Thoracic aorta (tissue), 2 donors: Measurements from ENCODE around the gene MAFB. TPM values are rescaled to one million over a fixed set of nuclear protein-coding genes. Genes with fewer than 3 reads are reported as not detected.

Experiments
- ATAC-seq: fragments of 150-250 bp; one replicate; pipeline ENCODE4 v1.8.0; 2017; ENCODE audit warnings: low read depth; ENCODE audit not compliant: insufficient number of reproducible peaks, low FRiP score
- DNase-seq: peaks from one replicate; pipeline ENCODE4 v3.0.0-alpha.2; 2020; ENCODE audit warnings: low spot score
- H3K27ac ChIP-seq, 2 donors: fragments of 200-600 bp; sonication (generic); 1 replicate in 1 of 2; 2 replicates in 1 of 2; pipeline ENCODE4 v1.5.1; 2016; ENCODE audit warnings: mild to moderate bottlenecking in 2 of 2, moderate library complexity in 2 of 2
- H3K27me3 ChIP-seq: fragments of 200-600 bp; sonication (generic); replicated peaks from 2 replicates; pipeline ENCODE4 v1.6.0; 2016; ENCODE audit warnings: mild to moderate bottlenecking; ENCODE audit not compliant: insufficient read depth
- H3K36me3 ChIP-seq: fragments of 200-600 bp; sonication (generic); one replicate; pipeline ENCODE4 v1.5.1; 2016
- H3K4me1 ChIP-seq, 2 donors: fragments of 200-600 bp; sonication (generic); 1 replicate in 1 of 2; 2 replicates in 1 of 2; pipeline versions ENCODE4 v1.5.1 to v1.6.0; 2016; ENCODE audit warnings: low read depth in 2 of 2, mild to moderate bottlenecking in 1 of 2; ENCODE audit not compliant: control insufficient read depth in 1 of 2
- H3K4me3 ChIP-seq: fragments of 200-600 bp; sonication (generic); 2 replicates; pipeline ENCODE4 v1.5.1; 2016; ENCODE audit warnings: mild to moderate bottlenecking
- H3K9me3 ChIP-seq: fragments of 200-600 bp; sonication (generic); 2 replicates; pipeline ENCODE4 v1.5.1; 2016
- total RNA-seq, 2 donors: library from RNA; depleted of rRNA; stranded (reverse); fragments of >200 nt; gene quantifications; one replicate each; pipeline versions ENCODE4 v1.1.0 to v1.2.3, GENCODE V29; 2016
- TF ChIP-seq, protein P1 (sequence below): fragments of 200-600 bp; sonication (generic); IDR thresholded peaks from one replicate; pipeline ENCODE4 v1.5.1; 2019; ENCODE audit warnings: antibody characterized with exemption

The MAFB gene
- total RNA-seq, 2 donors from 2014 or later, result 75.0 to 82.9 TPM

DNA sequence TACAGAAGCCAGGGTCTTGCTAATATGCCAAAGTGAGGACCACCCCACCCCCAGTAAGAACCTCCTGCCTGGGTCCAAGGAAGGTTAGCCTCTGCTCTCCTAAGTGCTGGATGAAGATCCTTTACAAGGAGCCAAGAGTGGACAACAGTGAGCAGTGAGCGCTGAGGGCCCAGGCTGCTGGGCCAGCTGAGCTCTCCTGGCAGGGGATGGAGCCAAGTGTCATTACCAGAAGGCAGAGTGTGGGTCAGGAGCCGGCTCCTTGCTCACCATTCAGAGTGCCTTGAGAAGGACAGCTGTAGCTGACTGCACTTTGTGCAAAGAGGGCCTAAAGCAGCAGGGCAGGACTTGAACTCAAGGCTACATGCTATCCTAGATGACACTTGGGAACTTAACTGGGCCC lies 16.9 kb downstream of the MAFB start:
- Histone ChIP-seq H3K27me3 (no peaks in the 10 kb centered on the region), H3K27ac (no peak overlapping the region), H3K9me3 (no peaks in the 10 kb centered on the region), H3K36me3 (no peaks in the 10 kb centered on the region), H3K4me1 (peaks cover 0 to 6% of the 10 kb centered on the region in 2 donors), H3K4me3 (no peak overlapping the region)
- TF ChIP-seq, protein P1, sequence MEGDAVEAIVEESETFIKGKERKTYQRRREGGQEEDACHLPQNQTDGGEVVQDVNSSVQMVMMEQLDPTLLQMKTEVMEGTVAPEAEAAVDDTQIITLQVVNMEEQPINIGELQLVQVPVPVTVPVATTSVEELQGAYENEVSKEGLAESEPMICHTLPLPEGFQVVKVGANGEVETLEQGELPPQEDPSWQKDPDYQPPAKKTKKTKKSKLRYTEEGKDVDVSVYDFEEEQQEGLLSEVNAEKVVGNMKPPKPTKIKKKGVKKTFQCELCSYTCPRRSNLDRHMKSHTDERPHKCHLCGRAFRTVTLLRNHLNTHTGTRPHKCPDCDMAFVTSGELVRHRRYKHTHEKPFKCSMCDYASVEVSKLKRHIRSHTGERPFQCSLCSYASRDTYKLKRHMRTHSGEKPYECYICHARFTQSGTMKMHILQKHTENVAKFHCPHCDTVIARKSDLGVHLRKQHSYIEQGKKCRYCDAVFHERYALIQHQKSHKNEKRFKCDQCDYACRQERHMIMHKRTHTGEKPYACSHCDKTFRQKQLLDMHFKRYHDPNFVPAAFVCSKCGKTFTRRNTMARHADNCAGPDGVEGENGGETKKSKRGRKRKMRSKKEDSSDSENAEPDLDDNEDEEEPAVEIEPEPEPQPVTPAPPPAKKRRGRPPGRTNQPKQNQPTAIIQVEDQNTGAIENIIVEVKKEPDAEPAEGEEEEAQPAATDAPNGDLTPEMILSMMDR, result no peak
- ATAC-seq (no peak), DNase-seq (no peak)

DNA sequence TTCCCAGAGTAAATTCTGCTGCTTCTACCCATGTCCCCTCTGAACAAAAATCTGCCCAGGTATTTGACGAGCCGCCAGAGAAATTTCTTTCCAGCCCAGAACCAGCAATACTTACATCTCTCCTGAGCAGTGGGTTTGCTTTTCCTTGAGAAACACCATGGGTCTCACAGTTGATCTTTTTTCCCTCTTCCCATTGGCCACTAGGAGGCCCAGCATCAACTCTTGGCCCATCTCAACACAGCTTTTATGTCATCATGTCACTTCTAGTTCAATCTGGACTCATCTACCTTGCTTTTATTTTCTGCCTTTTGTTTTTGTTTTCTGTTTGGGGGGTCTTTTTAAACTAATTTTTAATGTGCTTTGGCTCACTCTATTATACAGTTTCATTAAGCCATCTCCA lies 18.8 kb downstream of the MAFB start:
- Histone ChIP-seq H3K9me3 (no peaks in the 10 kb centered on the region), H3K27me3 (no peaks in the 10 kb centered on the region), H3K4me3 (no peak overlapping the region), H3K27ac (no peak overlapping the region), H3K36me3 (no peaks in the 10 kb centered on the region), H3K4me1 (no peaks in the 10 kb centered on the region)
- TF ChIP-seq, protein P1, result no peak
- DNase-seq, result no peak
- no peak for ATAC-seq

- DNase-seq (no peak), ATAC-seq (no peak)
- Histone ChIP-seq H3K4me3 (no peak overlapping the region), H3K36me3 (no peaks in the 10 kb centered on the region), H3K27me3 (no peaks in the 10 kb centered on the region), H3K27ac (no peak overlapping the region), H3K9me3 (no peaks in the 10 kb centered on the region), H3K4me1 (no peaks in the 10 kb centered on the region)
- TF ChIP-seq, protein P1, result no peak
These were observed 19.3 kb downstream of the MAFB start for GRCh38 chr20:40669692-40670091.

DNA sequence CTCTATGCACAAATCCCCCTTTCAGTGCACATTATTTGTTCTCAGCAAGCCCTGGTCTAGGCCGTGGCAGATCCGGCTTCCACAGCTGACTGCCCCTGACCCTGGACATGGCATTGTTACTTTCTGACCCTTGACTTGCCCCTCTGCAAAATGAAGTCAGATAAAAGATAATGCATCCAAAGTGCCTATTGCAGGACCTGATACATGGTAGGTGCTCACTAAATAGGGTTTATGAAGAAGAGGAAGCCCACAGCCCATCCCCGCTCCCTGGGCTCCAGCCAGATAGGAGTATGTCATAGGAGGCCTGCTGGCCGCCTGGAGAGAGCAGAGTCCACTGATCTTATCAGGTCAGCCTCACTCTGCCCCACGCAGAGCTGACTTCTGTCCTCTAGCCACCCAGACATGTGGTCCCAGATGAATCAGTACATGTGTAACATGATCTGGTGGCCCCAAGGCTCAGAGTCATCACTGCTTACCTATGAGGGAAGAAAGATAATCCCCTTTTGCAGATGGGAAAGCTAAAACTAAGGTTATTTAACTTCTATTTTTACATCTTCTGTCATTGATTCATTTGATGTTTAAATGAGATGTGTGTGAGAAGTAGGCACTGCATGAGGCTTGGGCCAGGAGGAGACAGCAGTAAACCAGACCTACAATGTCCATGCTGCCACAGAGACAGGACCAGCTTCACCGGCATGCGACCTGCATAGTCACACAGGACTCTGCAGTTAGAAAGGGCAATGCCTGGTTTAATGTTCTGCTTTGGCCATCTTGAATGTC lies 20.4 kb downstream of the MAFB start:
- TF ChIP-seq, protein P1, result no peak
- ATAC-seq, result no peak
- no peak overlapping the region for H3K27ac ChIP-seq
- no peaks in the 10 kb centered on the region for H3K36me3 ChIP-seq
- H3K27me3 ChIP-seq, result no peaks in the 10 kb centered on the region
- H3K4me3 ChIP-seq, result no peak overlapping the region
- DNase-seq, result no peak
- H3K9me3 ChIP-seq, result no peaks in the 10 kb centered on the region
- H3K4me1 ChIP-seq, result no peaks in the 10 kb centered on the region

- DNase-seq (no peak), ATAC-seq (no peak)
- TF ChIP-seq, protein P1, result no peak
- Histone ChIP-seq H3K27me3 (no peaks in the 10 kb centered on the region), H3K9me3 (no peaks in the 10 kb centered on the region), H3K4me3 (no peak overlapping the region), H3K4me1 (no peaks in the 10 kb centered on the region), H3K36me3 (no peaks in the 10 kb centered on the region), H3K27ac (no peak overlapping the region)
These were observed 21.5 kb downstream of the MAFB start for GRCh38 chr20:40667503-40667902.
